ENCODE measurements around the gene GYS2.

GRCh38 chr12:21644516-21644915 is 39.9 kb upstream of the GYS2 start:
- TF ChIP-seq CTCF (conservative IDR thresholded peaks at IDR 0.05; ENCODE audit: low read depth, low read length) = no peak
- TF ChIP-seq EZH2 (IDR thresholded peaks at IDR 0.05; ENCODE audit: low read length, unreplicated experiment) = no peak
- no peak for TF ChIP-seq EZH2phosphoT487 (IDR thresholded peaks at IDR 0.05; ENCODE audit: borderline replicate concordance, low read length)

All from PC-3 (cell line).